NCI-H146 treated with DMSO at 0.1 percent for 48 hours (cell line): ENCODE data around the gene ATXN1.
"Not testable (repeated sequence)": the region's sequence is repeated elsewhere in the genome, so short reads cannot be mapped to it uniquely, and the experiment has no call there.

Source experiments
- DNase-seq: peaks from one replicate; lab custom pipeline; 2025; ENCODE audit not compliant: unreplicated experiment; lab: John Stamatoyannopoulos, UW

The ATXN1 gene

DNA sequence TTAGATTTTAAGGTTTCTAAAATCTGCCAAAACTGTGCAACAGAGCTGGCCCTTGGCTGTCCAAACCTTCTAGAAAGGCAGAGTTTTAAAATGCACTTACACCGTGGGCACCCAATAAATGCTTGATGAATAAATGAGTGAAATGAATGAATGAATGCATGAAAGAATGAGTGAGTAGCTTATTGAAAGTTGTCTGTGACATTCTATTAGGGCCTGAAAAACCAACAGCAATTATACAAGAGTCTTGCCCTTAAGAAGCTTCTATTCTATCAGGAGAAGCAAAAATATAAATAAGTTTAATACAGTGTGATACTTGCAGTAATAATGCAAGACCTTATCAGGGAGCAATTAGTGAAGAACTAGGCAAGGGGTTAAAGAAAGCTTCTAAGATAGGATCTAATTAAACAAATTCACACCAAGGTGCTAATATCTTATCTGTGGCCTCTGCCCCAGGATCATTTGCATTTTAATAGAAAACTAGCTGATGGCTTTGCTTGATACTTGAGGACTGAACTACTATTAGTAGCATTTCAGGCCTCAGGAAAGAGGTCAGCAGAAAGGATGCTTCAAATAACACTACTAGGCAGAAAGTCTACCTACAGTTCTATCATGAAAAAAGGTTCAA is 292.2 kb downstream of the ATXN1 start:
- DNase-seq: no peak

DNA sequence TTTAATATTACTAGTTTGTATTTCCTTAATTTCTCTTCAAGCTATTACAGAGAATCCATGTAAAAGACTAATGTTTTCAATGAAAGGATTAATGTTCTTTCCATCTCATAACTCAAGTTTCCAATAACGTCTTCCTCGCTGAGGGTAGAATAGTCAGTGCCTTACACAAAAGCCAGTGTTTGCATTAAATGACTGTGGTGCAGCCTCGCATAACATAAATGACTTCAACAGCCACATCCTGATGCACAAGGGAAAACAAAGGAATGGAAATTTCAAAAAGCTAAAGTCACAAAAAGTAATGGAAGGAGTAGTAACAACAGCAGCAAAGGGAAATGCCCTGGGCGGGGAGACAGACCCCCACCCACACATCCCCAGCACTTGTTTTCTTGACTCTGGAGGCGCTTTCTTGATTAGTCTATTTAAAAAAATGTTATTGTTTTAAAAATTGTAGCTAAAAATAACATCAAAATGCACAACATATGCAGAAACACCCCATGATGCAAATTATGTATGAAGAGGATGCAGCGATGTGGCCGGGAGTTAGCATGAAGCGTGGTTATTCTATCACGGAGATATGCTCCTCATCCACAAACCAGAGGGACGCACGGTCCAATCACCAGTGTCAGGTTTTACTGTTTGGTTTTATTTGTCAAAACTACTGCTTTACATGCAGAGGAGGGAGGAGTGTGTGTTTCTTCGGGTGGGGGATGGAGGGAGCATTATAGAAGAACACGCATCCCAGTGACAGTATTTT is 294.3 kb downstream of the ATXN1 start:
- DNase-seq: no peak

DNA sequence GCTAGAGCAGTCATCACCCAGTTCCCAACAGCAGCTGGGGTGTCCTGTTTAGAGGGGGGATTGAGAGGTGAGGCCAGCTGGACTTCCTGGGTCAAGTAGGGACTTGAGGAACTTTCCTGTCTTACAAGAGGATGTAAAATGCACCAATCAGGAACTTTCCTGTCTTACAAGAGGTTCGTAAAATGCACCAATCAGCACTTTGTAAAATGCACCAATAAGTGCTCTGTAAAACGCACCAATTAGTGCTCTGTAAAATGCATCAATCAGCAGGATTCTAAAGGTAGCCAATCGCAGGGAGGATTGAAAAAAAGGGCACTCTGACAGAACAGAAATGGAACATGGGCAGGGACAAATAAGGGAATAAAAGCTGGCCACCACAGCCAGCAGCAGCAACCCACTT is 297.2 kb downstream of the ATXN1 start:
- no peak for DNase-seq

GRCh38 chr6:16463246-16463645 is 298.0 kb downstream of the ATXN1 start:
- not testable (repeated sequence) for DNase-seq

DNA sequence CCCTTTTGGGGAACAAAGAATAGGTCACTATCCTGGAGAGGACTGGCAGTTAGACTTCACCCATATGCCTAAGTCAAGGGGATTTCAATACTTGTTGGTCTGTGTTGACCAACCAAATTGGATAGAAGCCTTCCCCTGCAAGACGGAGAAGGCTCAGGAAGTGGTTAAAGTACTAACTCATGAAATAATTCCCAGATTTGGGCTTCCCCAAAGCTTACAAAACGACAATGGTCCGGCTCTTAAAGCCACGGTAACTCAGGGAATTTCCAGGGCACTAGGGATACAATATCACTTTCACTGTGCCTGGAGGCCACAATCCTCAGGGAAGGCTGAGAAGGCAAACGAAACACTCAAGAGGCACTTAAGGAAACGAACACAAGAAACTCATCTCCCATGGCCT is 299.8 kb downstream of the ATXN1 start:
- no peak for DNase-seq

DNA sequence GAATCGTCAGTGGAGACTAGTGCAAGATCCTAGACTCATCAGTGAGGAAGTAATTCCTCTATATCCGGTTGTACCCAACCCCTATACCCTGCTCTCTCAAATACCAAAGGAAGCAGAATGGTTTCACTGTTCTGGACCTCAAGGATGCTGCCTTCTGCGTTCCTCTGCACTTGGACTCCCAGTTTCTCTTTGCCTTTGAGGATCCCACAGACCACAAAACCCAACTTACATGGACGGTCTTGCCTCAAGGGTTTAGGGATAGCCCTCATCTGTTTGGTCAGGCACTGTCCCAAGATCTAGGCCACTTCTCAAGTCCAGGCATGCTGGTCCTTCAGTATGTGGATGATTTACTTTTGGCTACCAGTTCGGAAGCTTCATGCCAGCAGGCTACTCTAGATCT is 301.8 kb downstream of the ATXN1 start:
- DNase-seq: not testable (repeated sequence)

DNA sequence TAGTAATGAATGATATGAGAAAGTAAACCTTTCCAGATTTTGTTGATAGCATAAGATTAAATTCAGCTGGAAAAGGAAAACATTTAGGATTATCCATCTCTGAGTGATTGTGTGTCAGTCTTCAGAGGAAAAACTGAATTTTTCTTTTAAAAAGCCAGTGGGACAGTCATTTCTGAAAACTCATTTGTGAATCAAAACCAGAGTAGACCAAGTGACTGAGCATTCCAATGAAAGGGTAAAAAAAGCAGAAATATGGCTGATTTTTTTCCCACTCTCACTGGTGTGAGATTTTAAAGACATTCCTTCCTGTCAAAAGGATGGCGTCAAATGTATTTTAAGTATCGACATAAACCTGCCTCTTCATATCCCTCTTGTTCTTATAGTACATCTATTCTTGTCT is 308.9 kb downstream of the ATXN1 start:
- no peak for DNase-seq

DNA sequence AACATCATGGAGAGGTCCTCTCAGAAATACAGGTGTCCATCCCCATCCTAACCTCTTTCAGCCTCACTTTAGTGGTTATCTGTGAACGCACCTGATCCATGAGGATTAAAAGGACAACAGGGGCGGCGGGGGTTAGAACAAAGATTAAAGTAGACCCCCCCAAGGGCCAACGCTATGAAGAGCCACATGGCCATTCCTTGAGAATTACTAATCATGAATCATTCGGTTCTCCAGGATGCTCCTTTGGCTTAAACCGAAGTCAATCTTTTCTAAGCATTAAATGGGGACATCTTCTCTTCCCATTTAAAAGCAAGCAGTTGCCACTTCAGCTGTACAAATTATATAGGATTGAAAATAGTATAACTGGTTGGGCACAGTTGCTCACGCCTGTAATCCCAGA is 310.4 kb downstream of the ATXN1 start:
- DNase-seq: no peak

DNA sequence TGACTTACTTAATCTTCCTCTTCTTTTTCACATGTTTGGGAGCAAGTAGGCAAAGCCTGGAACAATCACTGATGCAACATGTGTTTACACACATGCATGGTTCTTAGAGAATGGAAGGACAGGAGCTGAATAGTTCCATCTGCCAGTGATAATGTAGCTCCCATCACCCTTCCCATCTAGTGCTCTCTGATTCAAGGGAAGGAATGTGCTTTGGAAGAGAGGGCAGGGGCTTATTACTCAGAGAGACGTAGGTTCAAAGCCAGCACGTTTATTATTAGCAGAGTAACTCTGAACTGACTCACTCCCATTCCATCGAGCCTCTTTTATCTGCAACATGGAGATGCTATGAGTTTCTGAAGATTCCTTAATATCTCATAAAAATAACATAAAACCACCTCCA is 311.0 kb downstream of the ATXN1 start:
- DNase-seq: no peak

- no peak for DNase-seq
Measured at GRCh38 chr6:16446273-16446672, 315.0 kb downstream of the ATXN1 start.

- no peak for DNase-seq
Measured at GRCh38 chr6:16442031-16442430, 319.2 kb downstream of the ATXN1 start.

- DNase-seq: no peak
Measured at GRCh38 chr6:16441262-16441661, 320.0 kb downstream of the ATXN1 start.

DNA sequence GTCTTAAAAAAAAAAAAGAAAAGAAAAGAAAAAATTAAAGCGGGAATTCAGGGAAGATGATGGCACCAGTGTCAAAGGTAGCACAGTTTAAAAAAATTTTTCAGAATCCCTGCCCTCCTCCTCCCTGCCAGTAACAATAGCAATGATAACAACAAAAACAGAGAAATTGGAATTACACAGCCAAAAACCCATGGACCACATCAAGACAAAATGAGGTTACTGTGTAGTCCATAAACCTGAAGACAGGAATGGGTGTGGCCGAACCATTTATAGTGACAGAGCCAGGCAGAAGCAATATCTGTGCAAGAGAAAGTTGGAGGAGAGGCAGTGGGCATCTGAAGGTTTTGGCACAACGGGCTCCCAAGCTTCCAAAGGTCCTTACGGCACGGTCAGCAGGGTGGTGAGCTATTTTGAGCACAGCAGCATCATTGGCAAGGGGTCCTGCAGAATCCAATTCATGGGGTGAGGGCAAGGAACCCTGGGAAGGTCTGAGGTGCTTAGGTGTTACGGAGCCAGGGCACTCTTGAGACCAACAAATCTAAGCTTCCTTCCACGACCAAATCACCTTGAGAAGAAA is 320.5 kb downstream of the ATXN1 start:
- no peak for DNase-seq

GRCh38 chr6:16438718-16439591 is 322.3 kb downstream of the ATXN1 start:
- no peak for DNase-seq

GRCh38 chr6:16437984-16438383 is 323.3 kb downstream of the ATXN1 start:
- no peak for DNase-seq

DNA sequence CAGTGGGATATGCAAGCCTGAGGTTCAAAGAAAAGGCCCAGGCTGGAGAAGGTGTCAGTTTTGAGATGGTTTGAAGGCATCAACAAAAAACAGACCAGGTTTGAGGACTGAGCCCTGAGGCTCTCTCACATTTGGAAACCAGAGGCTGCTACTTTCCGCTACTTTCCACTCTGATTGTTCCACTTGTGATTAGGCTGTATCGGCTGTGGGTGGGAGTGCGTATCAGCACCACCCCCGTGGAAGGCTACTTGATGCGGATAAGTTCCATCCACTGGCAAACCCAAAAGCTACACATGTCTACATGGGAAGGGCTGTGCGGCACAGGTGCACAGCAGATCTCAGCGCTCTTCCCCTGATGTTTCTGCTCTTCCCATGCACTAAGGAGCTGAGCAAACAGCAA is 324.2 kb downstream of the ATXN1 start:
- no peak for DNase-seq

DNA sequence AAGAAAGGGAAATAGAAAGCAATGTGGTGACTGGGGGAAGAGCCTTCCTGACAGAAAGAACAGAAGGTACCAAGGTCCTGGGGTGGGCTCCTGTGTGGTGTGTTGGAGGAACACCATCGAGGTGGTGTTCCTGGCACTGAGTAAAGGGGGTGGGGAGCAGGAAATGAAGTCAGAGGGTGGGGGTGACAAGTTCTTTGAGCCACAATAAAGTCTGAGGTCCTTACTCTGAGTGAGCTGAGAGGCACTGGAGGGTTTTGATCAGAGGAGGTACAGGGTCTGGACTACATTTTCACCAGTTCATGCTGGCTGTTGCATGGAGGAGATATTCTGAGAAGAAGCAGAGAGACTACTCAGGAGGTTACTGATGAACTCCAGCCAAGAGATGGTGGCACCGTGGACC is 324.7 kb downstream of the ATXN1 start:
- DNase-seq: no peak

DNA sequence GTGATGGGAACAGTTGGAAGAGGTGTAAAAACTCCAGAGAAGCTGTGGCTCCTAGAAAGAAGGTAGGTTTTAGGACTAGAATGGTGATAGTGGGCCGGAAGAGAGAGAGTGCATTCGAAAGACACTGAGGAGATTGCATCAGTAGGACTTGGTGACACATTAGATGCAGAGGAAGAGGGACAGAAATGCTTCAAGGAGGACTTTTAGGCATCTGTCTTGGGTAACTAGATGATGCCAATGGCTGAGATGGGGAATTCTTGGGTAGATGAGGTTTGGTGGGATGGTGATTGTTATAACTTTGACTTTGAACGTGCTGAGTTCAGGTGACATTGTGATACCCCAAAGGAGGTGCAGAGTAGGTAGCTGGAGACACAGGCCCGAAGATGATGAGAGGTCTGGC is 326.4 kb downstream of the ATXN1 start:
- no peak for DNase-seq

DNA sequence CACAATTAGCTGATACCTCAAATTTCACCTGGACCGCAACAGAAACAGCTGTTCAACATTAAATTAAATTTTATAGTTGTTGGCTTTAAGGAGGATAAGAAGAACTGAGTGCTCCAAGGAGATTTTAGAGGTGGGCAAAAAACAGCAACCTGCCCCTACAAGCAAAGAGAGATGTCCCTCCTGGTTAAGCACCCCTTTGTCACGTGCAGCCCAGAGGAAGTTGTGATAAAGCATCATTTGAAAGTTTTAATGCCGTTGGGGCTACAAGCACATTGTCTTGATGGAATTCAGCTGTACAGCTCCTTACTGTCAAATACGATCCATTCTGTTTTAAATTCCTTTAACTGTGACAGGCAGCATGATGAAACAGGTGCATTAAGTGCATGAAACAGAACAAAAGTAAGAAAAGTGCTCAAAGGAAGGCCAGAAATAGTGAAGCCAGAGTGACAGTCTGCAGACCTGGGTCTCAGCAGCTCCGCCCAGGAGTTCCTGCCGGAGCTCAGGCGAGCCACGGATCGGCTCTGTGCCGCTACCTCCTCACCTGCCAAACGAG is 327.8 kb downstream of the ATXN1 start:
- no peak for DNase-seq

- no peak for DNase-seq
Measured at GRCh38 chr6:16432075-16433032, 328.9 kb downstream of the ATXN1 start.
